Measurements from ENCODE around the gene KRT80. TPM values are rescaled to one million over a fixed set of nuclear protein-coding genes. Genes with fewer than 3 reads are reported as not detected.

Gene KRT80
- total RNA-seq, 1 experiment from 2014 or later = 51.5 TPM

GRCh38 chr12:52212701-52213563, 21.1 kb upstream of the KRT80 start:
- DNase-seq (ENCODE audit: low read depth, low spot score) = no peak
- no peaks in the 10 kb centered on the region for H3K36me3 ChIP-seq (ENCODE audit: control insufficient read depth, insufficient read depth, low read length)
- in situ Hi-C loops (cut with HindIII; ENCODE audit: low pct_unique_long_range_greater_than_20kb, low sequenced_read_pairs) (no loop called here), intact Hi-C loops (cut with micrococcal nuclease; ENCODE audit: unreplicated experiment) (no loop called here)
- ChIA-PET POLR2A (no interaction called here), CTCF (interaction anchor here (0.6 to 1.3 kb wide), 5 partner anchors 23 to 131 kb away, joined by 3 to 5 read pairs (median 3); no protein-coding TSS in a partner anchor)
- peak overlapping the region; percentile 66 for H3K27ac ChIP-seq (ENCODE audit: low read length)
- no peaks in the 10 kb centered on the region for H3K9me3 ChIP-seq (ENCODE audit: control insufficient read depth, insufficient read depth, low read depth, low read length)
- ATAC-seq = no peak
- H3K4me3 ChIP-seq (ENCODE audit: low read depth in 2 of 2, low read length in 2 of 2) = no peak overlapping the region
- H3K4me1 ChIP-seq (ENCODE audit: control insufficient read depth, insufficient read depth, low read length) = peaks cover 52% of the 10 kb centered on the region
- TF ChIP-seq POLR2AphosphoS5 (IDR thresholded peaks at IDR 0.05; ENCODE audit: low read depth, low read length) (no peak), SIN3A (IDR thresholded peaks at IDR 0.05; ENCODE audit: borderline replicate concordance, insufficient read depth, low read depth, low read length) (no peak)
- BruUV-seq (replicated peaks) = no TSS peak
- no peaks in the 10 kb centered on the region for H3K27me3 ChIP-seq (ENCODE audit: control insufficient read depth, insufficient read depth, low read length)

GRCh38 chr12:52211716-52212585, 20.1 kb upstream of the KRT80 start:
- no peak for TF ChIP-seq POLR2AphosphoS5 (IDR thresholded peaks at IDR 0.05; ENCODE audit: low read depth, low read length)
- TF ChIP-seq SIN3A (IDR thresholded peaks at IDR 0.05; ENCODE audit: borderline replicate concordance, insufficient read depth, low read depth, low read length) = no peak
- TF ChIP-seq CTCF (IDR thresholded peaks at IDR 0.05) = no peak
- TF ChIP-seq REST (IDR thresholded peaks at IDR 0.05; ENCODE audit: insufficient read depth in 1 of 2, low read depth in 2 of 2, low read length in 1 of 2) = no peak
- no peak for TF ChIP-seq TCF7L2 (IDR thresholded peaks at IDR 0.05; ENCODE audit: low read depth, low read length)
- Histone ChIP-seq H3K27me3 (ENCODE audit: control insufficient read depth, insufficient read depth, low read length) (no peaks in the 10 kb centered on the region), H3K36me3 (ENCODE audit: control insufficient read depth, insufficient read depth, low read length) (no peaks in the 10 kb centered on the region), H3K4me3 (ENCODE audit: low read depth in 2 of 2, low read length in 2 of 2) (no peak overlapping the region), H3K9me3 (ENCODE audit: control insufficient read depth, insufficient read depth, low read depth, low read length) (no peaks in the 10 kb centered on the region), H3K27ac (ENCODE audit: low read length) (peak overlapping the region; percentile 66), H3K4me1 (ENCODE audit: control insufficient read depth, insufficient read depth, low read length) (peaks cover 52% of the 10 kb centered on the region)
- DNase-seq (ENCODE audit: low read depth, low spot score) = no peak
- ChIA-PET CTCF (interaction anchor here (0.8 to 1.8 kb wide), 2 partner anchors 22 to 67 kb away, joined by 3 read pairs; no protein-coding TSS in a partner anchor), POLR2A (no interaction called here)
- in situ Hi-C loops (cut with HindIII; ENCODE audit: low pct_unique_long_range_greater_than_20kb, low sequenced_read_pairs) = no loop called here
- intact Hi-C loops (cut with micrococcal nuclease; ENCODE audit: unreplicated experiment) = no loop called here
- no peak for ATAC-seq
- BruUV-seq (replicated peaks) = no TSS peak

Data from Panc1 (cell line).